ENCODE measurements around the gene CST9L.

- TF ChIP-seq EZH2 (IDR thresholded peaks at IDR 0.05; ENCODE audit: borderline replicate concordance) = no peak
- TF ChIP-seq, protein P1, sequence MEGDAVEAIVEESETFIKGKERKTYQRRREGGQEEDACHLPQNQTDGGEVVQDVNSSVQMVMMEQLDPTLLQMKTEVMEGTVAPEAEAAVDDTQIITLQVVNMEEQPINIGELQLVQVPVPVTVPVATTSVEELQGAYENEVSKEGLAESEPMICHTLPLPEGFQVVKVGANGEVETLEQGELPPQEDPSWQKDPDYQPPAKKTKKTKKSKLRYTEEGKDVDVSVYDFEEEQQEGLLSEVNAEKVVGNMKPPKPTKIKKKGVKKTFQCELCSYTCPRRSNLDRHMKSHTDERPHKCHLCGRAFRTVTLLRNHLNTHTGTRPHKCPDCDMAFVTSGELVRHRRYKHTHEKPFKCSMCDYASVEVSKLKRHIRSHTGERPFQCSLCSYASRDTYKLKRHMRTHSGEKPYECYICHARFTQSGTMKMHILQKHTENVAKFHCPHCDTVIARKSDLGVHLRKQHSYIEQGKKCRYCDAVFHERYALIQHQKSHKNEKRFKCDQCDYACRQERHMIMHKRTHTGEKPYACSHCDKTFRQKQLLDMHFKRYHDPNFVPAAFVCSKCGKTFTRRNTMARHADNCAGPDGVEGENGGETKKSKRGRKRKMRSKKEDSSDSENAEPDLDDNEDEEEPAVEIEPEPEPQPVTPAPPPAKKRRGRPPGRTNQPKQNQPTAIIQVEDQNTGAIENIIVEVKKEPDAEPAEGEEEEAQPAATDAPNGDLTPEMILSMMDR (IDR thresholded peaks at IDR 0.05; ENCODE audit: poor library complexity) = no peak
Observed at GRCh38 chr20:23568320-23568970, at the start of gene CST9L.

Data from hepatocyte (in vitro differentiated cells).